Effector memory CD8-positive, alpha-beta T cell (primary cell): ENCODE results near the gene MCHR1.
"Not testable (repeated sequence)": the region's sequence is repeated elsewhere in the genome, so short reads cannot be mapped to it uniquely, and the experiment has no call there.

Experiments used
- ATAC-seq: fragments of 150-1000 bp; cut with Tn5 transposase; replicated peaks from 2 replicates; pipeline ENCODE4 v1.10.0; 2021; ENCODE audit warnings: mild to moderate bottlenecking, moderate library complexity
- DNase-seq, 3 experiments: peaks; one replicate each; pipeline ENCODE4 v3.0.0; 2021
- H3K27ac Mint-ChIP-seq, 2 donors: one replicate each; pipeline ENCODE4 v1.8.0; 2022; ENCODE audit warnings: mild to moderate bottlenecking in 2 of 2, mixed read lengths in 2 of 2, moderate library complexity in 2 of 2
- H3K27me3 Mint-ChIP-seq, 2 donors: one replicate each; pipeline ENCODE4 v1.8.0; 2022; ENCODE audit warnings: mixed read lengths in 2 of 2
- H3K36me3 Mint-ChIP-seq: one replicate; pipeline ENCODE4 v1.8.0; 2022; ENCODE audit warnings: mild to moderate bottlenecking, moderate library complexity, mixed read lengths; ENCODE audit not compliant: insufficient read depth
- H3K4me1 Mint-ChIP-seq, 2 donors: one replicate each; pipeline ENCODE4 v1.8.0; 2022; ENCODE audit warnings: low read depth in 2 of 2, mixed read lengths in 2 of 2
- H3K4me3 Mint-ChIP-seq, 2 donors: one replicate each; pipeline ENCODE4 v1.8.0; 2022; ENCODE audit warnings: mild to moderate bottlenecking in 2 of 2, mixed read lengths in 2 of 2, moderate library complexity in 2 of 2
- H3K9me3 Mint-ChIP-seq, 2 donors: one replicate each; pipeline ENCODE4 v1.8.0; 2022; ENCODE audit warnings: mixed read lengths in 2 of 2

Gene MCHR1

GRCh38 chr22:40714499-40715337 lies 35.4 kb downstream of the MCHR1 start:
- Mint-ChIP-seq H3K4me1 (peaks cover 6 to 12% of the 10 kb centered on the region in 2 donors), H3K27ac (no peak overlapping the region), H3K36me3 (no peaks in the 10 kb centered on the region), H3K27me3 (no peaks in the 10 kb centered on the region), H3K4me3 (no peak overlapping the region), H3K9me3 (no peaks in the 10 kb centered on the region)
- ATAC-seq, result no peak
- no peak for DNase-seq

GRCh38 chr22:40716116-40716515 lies 36.8 kb downstream of the MCHR1 start:
- peaks cover 0 to 5% of the 10 kb centered on the region in 2 donors for H3K27me3 Mint-ChIP-seq
- ATAC-seq (no peak), DNase-seq (no peak)
- H3K9me3 Mint-ChIP-seq, result no peaks in the 10 kb centered on the region
- H3K4me1 Mint-ChIP-seq, result peaks cover 6 to 10% of the 10 kb centered on the region in 2 donors
- no peak overlapping the region for H3K27ac Mint-ChIP-seq
- no peak overlapping the region for H3K4me3 Mint-ChIP-seq
- no peaks in the 10 kb centered on the region for H3K36me3 Mint-ChIP-seq

GRCh38 chr22:40717657-40718056 lies 38.4 kb downstream of the MCHR1 start:
- not testable (repeated sequence) for H3K9me3 Mint-ChIP-seq, H3K4me3 Mint-ChIP-seq, H3K36me3 Mint-ChIP-seq, H3K4me1 Mint-ChIP-seq, DNase-seq, H3K27me3 Mint-ChIP-seq, ATAC-seq
- peak overlapping the region in 1 of 2 donors; percentile 41 for H3K27ac Mint-ChIP-seq

- H3K4me3 Mint-ChIP-seq, result no peak overlapping the region
- no peaks in the 10 kb centered on the region for H3K9me3 Mint-ChIP-seq
- peak overlapping the region in 1 of 2 donors; percentile 41 for H3K27ac Mint-ChIP-seq
- ATAC-seq (no peak), DNase-seq (no peak)
- H3K27me3 Mint-ChIP-seq, result peaks cover 5 to 7% of the 10 kb centered on the region in 2 donors
- H3K36me3 Mint-ChIP-seq, result no peaks in the 10 kb centered on the region
- peaks cover 0 to 4% of the 10 kb centered on the region in 2 donors for H3K4me1 Mint-ChIP-seq
Measured at GRCh38 chr22:40718250-40719204, 39.2 kb downstream of the MCHR1 start.

GRCh38 chr22:40719599-40719998 lies 40.3 kb downstream of the MCHR1 start:
- Mint-ChIP-seq H3K27ac (peak overlapping the region in 1 of 2 donors; percentile 13), H3K4me1 (peaks cover 0 to 4% of the 10 kb centered on the region in 2 donors), H3K4me3 (no peak overlapping the region), H3K27me3 (peaks cover 5 to 12% of the 10 kb centered on the region in 2 donors), H3K36me3 (no peaks in the 10 kb centered on the region), H3K9me3 (no peaks in the 10 kb centered on the region)
- ATAC-seq (no peak), DNase-seq (no peak)

GRCh38 chr22:40720156-40720537 lies 40.9 kb downstream of the MCHR1 start:
- DNase-seq, ATAC-seq, H3K36me3 Mint-ChIP-seq, H3K27ac Mint-ChIP-seq, H3K4me1 Mint-ChIP-seq, H3K9me3 Mint-ChIP-seq, H3K4me3 Mint-ChIP-seq: not testable (repeated sequence)
- H3K27me3 Mint-ChIP-seq, result peaks cover 5 to 12% of the 10 kb centered on the region in 2 donors

- H3K9me3 Mint-ChIP-seq, result no peaks in the 10 kb centered on the region
- no peak overlapping the region for H3K4me3 Mint-ChIP-seq
- DNase-seq, result no peak
- no peaks in the 10 kb centered on the region for H3K36me3 Mint-ChIP-seq
- H3K4me1 Mint-ChIP-seq, result peaks cover 0 to 4% of the 10 kb centered on the region in 2 donors
- ATAC-seq, result no peak
- peaks cover 5 to 12% of the 10 kb centered on the region in 2 donors for H3K27me3 Mint-ChIP-seq
- H3K27ac Mint-ChIP-seq, result no peak overlapping the region
Measured at GRCh38 chr22:40720538-40721256, 41.4 kb downstream of the MCHR1 start.

- H3K27ac Mint-ChIP-seq, result no peak overlapping the region
- H3K27me3 Mint-ChIP-seq, result peaks cover 5 to 12% of the 10 kb centered on the region in 2 donors
- H3K4me1 Mint-ChIP-seq, result peaks cover 0 to 4% of the 10 kb centered on the region in 2 donors
- no peak overlapping the region for H3K4me3 Mint-ChIP-seq
- ATAC-seq (no peak), DNase-seq (no peak)
- no peaks in the 10 kb centered on the region for H3K36me3 Mint-ChIP-seq
- no peaks in the 10 kb centered on the region for H3K9me3 Mint-ChIP-seq
Measured at GRCh38 chr22:40721266-40721665, 42.0 kb downstream of the MCHR1 start.

- Mint-ChIP-seq H3K27me3 (peaks cover 5 to 12% of the 10 kb centered on the region in 2 donors), H3K4me1 (peaks cover 9 to 13% of the 10 kb centered on the region in 2 donors), H3K4me3 (no peak overlapping the region), H3K27ac (no peak overlapping the region), H3K9me3 (no peaks in the 10 kb centered on the region), H3K36me3 (no peaks in the 10 kb centered on the region)
- DNase-seq, result no peak
- ATAC-seq, result no peak
Measured at GRCh38 chr22:40723396-40723933, 44.2 kb downstream of the MCHR1 start.

GRCh38 chr22:40726514-40726913 lies 47.2 kb downstream of the MCHR1 start:
- no peaks in the 10 kb centered on the region for H3K9me3 Mint-ChIP-seq
- peak; percentile 57 for ATAC-seq
- H3K4me3 Mint-ChIP-seq, result no peak overlapping the region
- no peak for DNase-seq
- H3K4me1 Mint-ChIP-seq, result peaks cover 16 to 20% of the 10 kb centered on the region in 2 donors
- H3K27me3 Mint-ChIP-seq, result peaks cover 0 to 12% of the 10 kb centered on the region in 2 donors
- H3K36me3 Mint-ChIP-seq, result peaks cover 11% of the 10 kb centered on the region
- H3K27ac Mint-ChIP-seq, result no peak overlapping the region

- H3K27me3 Mint-ChIP-seq, result peaks cover 0 to 12% of the 10 kb centered on the region in 2 donors
- peak overlapping the region in 1 of 2 donors; percentile 37 for H3K4me3 Mint-ChIP-seq
- ATAC-seq, result no peak
- peaks cover 12% of the 10 kb centered on the region for H3K36me3 Mint-ChIP-seq
- peak overlapping the region; percentile 24 to 65 for H3K27ac Mint-ChIP-seq
- no peak for DNase-seq
- peaks cover 20 to 24% of the 10 kb centered on the region in 2 donors for H3K4me1 Mint-ChIP-seq
- no peaks in the 10 kb centered on the region for H3K9me3 Mint-ChIP-seq
Measured at GRCh38 chr22:40727070-40727963, 48.0 kb downstream of the MCHR1 start.

- DNase-seq, result no peak
- no peak for ATAC-seq
- peaks cover 0 to 9% of the 10 kb centered on the region in 2 donors for H3K27me3 Mint-ChIP-seq
- H3K9me3 Mint-ChIP-seq, result no peaks in the 10 kb centered on the region
- peak overlapping the region; percentile 7 to 59 for H3K4me3 Mint-ChIP-seq
- peaks cover 16% of the 10 kb centered on the region for H3K36me3 Mint-ChIP-seq
- H3K27ac Mint-ChIP-seq, result peak overlapping the region; percentile 0 to 60
- H3K4me1 Mint-ChIP-seq, result peaks cover 26 to 31% of the 10 kb centered on the region in 2 donors
Measured at GRCh38 chr22:40727964-40728615, 48.8 kb downstream of the MCHR1 start.
